Chondrocyte (in vitro differentiated cells): Measurements from ENCODE around the gene TRIM56. TPM values are rescaled to one million over a fixed set of nuclear protein-coding genes. Genes with fewer than 3 reads are reported as not detected.
A peak's percentile ranks its signal among the peaks of the same experiment; 100 is the strongest.
"Not testable (repeated sequence)": the region's sequence is repeated elsewhere in the genome, so short reads cannot be mapped to it uniquely, and the experiment has no call there.

Experiments
- DNase-seq: peaks from one replicate; pipeline ENCODE4 v3.0.0; 2021; ENCODE audit warnings: mixed read lengths, low spot score
- H3K27ac Mint-ChIP-seq: one replicate; pipeline ENCODE4 v1.8.0; 2021; ENCODE audit warnings: mild to moderate bottlenecking, moderate library complexity, mixed read lengths; ENCODE audit not compliant: unreplicated experiment
- H3K27me3 Mint-ChIP-seq: 2 replicates; pipeline ENCODE4 v1.8.0; 2021; ENCODE audit warnings: low read depth, mixed read lengths
- H3K36me3 Mint-ChIP-seq: 2 replicates; pipeline ENCODE4 v1.8.0; 2021; ENCODE audit warnings: low read depth, mixed read lengths
- H3K4me1 Mint-ChIP-seq: 2 replicates; pipeline ENCODE4 v1.8.0; 2021; ENCODE audit warnings: low read depth, mild to moderate bottlenecking, mixed read lengths
- H3K4me3 Mint-ChIP-seq: one replicate; pipeline ENCODE4 v1.8.0; 2021; ENCODE audit warnings: mild to moderate bottlenecking, moderate library complexity, mixed read lengths; ENCODE audit not compliant: unreplicated experiment
- H3K9me3 Mint-ChIP-seq: 2 replicates; pipeline ENCODE4 v1.8.0; 2021; ENCODE audit warnings: low read depth, mixed read lengths
- total RNA-seq: library from RNA; stranded (reverse); gene quantifications from 3 replicates; pipeline ENCODE4 v1.2.1, GENCODE V29; 2021
- TF ChIP-seq, protein P1 (sequence below): fragments of 200-600 bp; sonication (generic); IDR thresholded peaks from 2 replicates; pipeline ENCODE4 v1.5.0; 2021; ENCODE audit warnings: antibody characterized with exemption, mild to moderate bottlenecking, moderate library complexity

TRIM56 gene
- total RNA-seq, 1 donor from 2014 or later, result 30.4 TPM

DNA sequence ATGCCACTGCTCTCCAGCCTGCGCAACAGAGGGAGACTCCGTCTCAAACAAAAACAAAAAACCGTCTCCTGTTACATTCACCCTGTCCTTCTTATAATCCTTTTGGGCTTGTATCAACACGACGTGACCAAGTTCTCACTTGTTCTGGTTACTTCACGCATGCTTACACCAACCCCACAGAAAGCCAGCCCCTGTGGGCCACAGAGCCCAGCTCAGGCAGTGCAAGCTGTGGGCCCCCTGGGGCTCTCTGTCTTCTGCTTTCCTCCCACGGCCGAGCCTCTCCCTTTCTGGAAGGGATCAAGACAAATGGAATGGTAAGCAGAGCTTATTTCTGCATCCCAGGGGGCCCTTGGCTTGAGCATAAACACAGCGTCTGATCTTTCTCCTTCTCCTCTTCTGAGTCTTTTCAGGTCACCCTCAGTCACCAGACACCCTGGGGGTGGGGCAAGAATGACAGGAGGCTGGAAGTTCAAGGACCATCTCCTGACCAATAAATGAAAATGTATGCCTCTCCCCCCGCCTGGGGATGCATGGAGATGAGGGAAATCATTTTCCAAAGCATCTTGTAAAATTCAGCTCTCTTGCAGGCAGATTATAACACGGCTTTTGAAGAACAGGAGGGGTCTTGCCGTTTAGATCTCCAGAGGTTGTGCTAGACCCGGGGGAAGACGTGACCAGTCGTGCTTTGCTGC is 19.0 kb upstream of the TRIM56 start:
- H3K4me1 Mint-ChIP-seq, result peaks cover 9% of the 10 kb centered on the region
- TF ChIP-seq, protein P1, sequence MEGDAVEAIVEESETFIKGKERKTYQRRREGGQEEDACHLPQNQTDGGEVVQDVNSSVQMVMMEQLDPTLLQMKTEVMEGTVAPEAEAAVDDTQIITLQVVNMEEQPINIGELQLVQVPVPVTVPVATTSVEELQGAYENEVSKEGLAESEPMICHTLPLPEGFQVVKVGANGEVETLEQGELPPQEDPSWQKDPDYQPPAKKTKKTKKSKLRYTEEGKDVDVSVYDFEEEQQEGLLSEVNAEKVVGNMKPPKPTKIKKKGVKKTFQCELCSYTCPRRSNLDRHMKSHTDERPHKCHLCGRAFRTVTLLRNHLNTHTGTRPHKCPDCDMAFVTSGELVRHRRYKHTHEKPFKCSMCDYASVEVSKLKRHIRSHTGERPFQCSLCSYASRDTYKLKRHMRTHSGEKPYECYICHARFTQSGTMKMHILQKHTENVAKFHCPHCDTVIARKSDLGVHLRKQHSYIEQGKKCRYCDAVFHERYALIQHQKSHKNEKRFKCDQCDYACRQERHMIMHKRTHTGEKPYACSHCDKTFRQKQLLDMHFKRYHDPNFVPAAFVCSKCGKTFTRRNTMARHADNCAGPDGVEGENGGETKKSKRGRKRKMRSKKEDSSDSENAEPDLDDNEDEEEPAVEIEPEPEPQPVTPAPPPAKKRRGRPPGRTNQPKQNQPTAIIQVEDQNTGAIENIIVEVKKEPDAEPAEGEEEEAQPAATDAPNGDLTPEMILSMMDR, result no peak

DNA sequence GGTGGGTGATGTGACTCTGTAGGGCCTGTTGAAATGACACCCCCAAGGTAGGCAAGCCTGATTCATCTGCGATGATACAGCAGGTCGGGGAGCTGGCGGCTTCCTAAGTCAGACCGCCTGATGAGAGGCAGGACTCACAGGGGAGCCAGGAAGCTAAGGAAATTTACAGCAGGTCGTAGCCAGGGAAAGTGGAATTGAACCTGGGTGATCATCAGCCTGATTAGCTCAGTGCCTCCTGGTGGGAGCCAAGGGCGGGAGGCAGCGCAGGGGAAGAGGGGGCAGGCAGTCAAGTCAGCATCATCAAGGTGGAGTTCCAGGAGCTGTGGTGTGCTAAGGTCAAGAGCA is 18.5 kb upstream of the TRIM56 start:
- Mint-ChIP-seq H3K36me3 (no peaks in the 10 kb centered on the region), H3K9me3 (no peaks in the 10 kb centered on the region), H3K27me3 (peaks cover 17% of the 10 kb centered on the region), H3K4me3 (no peak overlapping the region), H3K27ac (no peak overlapping the region), H3K4me1 (peaks cover 9% of the 10 kb centered on the region)
- peak; percentile 43 for DNase-seq
- TF ChIP-seq, protein P1, result no peak

More for the DNA sequence above, 19.0 kb upstream of the TRIM56 start:
- no peaks in the 10 kb centered on the region for H3K36me3 Mint-ChIP-seq
- H3K27me3 Mint-ChIP-seq, result peaks cover 15% of the 10 kb centered on the region
- DNase-seq, result peak; percentile 43
- H3K27ac Mint-ChIP-seq, result no peak overlapping the region
- no peak overlapping the region for H3K4me3 Mint-ChIP-seq
- H3K9me3 Mint-ChIP-seq, result no peaks in the 10 kb centered on the region

DNA sequence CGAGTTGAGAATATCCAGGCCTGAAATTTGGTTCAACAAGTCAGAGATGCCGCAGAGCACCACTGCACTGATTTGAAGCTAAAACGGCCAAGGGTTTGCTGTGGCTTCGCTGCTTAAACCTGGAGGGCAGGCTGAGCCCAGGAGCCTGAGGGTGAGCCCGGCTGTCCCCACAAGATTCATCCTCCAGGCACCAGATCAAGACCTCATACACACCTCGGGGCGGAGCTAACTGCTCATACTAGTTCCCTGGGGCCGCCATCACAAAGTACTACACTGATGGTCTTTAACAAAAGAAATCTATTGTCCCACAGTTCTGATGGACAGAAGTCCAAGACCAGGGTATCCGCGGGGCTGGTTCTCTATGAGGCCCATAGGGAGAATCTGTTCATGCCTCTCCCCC is 16.9 kb upstream of the TRIM56 start:
- no peak overlapping the region for H3K4me3 Mint-ChIP-seq
- H3K27me3 Mint-ChIP-seq, result peaks cover 16% of the 10 kb centered on the region
- TF ChIP-seq, protein P1, result no peak
- H3K36me3 Mint-ChIP-seq, result no peaks in the 10 kb centered on the region
- DNase-seq, result peak; percentile 36
- no peak overlapping the region for H3K27ac Mint-ChIP-seq
- no peaks in the 10 kb centered on the region for H3K9me3 Mint-ChIP-seq
- peaks cover 9% of the 10 kb centered on the region for H3K4me1 Mint-ChIP-seq

DNA sequence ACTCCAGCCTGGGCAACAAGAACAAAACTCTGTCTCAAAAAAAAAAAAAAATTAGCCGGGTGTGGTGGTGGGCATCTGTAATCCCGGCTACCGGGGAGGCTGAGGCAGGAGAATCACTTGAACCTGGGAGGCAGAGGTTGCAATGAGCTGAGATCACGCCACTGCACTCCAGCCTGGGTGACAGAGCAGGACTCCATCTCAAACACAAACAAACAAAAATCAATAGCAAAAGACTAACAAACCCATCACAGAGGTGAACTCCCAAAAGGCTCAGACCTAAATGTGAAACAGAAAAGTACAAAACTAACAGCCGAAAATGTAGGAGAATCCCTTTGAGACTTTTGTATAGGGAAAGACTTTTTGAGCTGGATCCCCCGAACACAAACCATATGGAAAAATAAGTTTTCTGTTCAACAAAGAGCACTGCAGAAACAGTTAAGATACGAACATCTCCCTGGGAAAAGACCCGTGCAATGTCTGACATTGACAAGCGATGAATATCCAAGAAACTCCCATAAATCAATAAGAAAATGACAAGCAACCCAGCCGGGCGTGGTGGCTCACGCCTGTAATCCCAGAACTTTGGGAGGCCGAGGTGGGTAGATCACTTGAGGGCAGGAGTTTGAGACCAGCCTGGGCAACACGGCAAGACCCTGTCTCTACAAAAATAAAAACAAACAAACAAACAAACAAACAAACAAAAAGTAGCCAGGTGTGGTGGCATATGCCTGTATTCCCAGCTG is 13.7 kb upstream of the TRIM56 start:
- H3K9me3 Mint-ChIP-seq, H3K4me3 Mint-ChIP-seq, H3K36me3 Mint-ChIP-seq, H3K27me3 Mint-ChIP-seq, H3K4me1 Mint-ChIP-seq, H3K27ac Mint-ChIP-seq: not testable (repeated sequence)
- DNase-seq, result peak; percentile 8

DNA sequence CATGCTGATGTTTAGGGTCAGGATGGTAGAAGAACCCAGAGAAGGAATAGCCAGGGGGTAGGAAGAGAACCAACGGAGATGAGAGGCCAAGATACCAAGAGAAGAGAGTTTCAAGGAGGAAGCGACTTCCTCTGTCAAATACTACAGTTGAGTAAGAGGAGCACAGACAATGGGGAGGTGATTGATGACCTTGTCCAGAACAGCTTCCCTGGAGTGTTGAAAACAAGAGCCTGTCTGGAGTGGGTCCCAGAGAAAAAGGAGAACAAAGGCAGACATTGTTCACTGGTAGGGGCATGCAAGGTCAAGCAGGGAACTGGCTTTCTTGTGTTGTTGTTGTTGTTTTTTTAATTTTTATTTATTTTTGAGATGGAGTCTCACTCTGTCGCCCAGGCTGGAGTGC is 9.6 kb upstream of the TRIM56 start:
- no peak for DNase-seq
- peaks cover 5% of the 10 kb centered on the region for H3K4me1 Mint-ChIP-seq
- peaks cover 3% of the 10 kb centered on the region for H3K36me3 Mint-ChIP-seq
- no peak overlapping the region for H3K27ac Mint-ChIP-seq
- peaks cover 7% of the 10 kb centered on the region for H3K27me3 Mint-ChIP-seq
- no peak overlapping the region for H3K4me3 Mint-ChIP-seq
- TF ChIP-seq, protein P1, result no peak
- no peaks in the 10 kb centered on the region for H3K9me3 Mint-ChIP-seq

DNA sequence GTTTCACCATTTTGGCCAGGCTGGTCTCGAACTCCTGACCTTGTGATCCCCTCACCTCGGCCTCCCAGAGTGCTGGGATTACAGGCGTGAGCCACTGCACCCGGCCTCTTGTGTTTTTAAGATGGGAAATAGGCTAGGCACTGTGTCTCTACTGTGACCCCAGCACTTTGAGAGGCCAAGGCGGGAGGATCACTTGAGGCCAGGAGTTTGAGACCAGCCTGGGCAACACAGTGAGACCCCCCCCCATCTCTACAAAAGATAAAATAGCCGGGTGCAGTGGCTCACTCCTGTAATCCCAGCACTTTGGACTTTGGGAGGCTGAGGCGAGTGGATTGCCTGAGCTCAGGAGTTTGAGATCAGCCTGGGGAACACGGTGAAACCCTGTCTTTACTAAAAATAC is 9.1 kb upstream of the TRIM56 start:
- not testable (repeated sequence) for H3K4me1 Mint-ChIP-seq, H3K27me3 Mint-ChIP-seq, H3K4me3 Mint-ChIP-seq, H3K36me3 Mint-ChIP-seq, H3K9me3 Mint-ChIP-seq, H3K27ac Mint-ChIP-seq
- DNase-seq, result peak; percentile 46
